IMR-90 (cell line): ENCODE results near the gene NMT1.

Experiments
- BHLHE40 ChIP-seq: fragments of 150-350 bp; IDR thresholded peaks from 2 replicates; pipeline ENCODE4 v1.6.1; 2016; ENCODE audit warnings: mild to moderate bottlenecking, low read depth, low read length
- CTCF ChIP-seq: conservative IDR thresholded peaks from 2 replicates; pipeline ENCODE4 v1.5.1; 2012; ENCODE audit warnings: mild to moderate bottlenecking, low read depth, low read length, improper control_type of control experiment
- MAZ ChIP-seq: IDR thresholded peaks from 2 replicates; pipeline ENCODE4 v1.6.1; 2012; ENCODE audit warnings: low read depth, mild to moderate bottlenecking, low read length, improper control_type of control experiment, moderate library complexity, borderline replicate concordance

GRCh38 chr17:45022655-45023339 is 38.3 kb upstream of the NMT1 start:
- TF ChIP-seq MAZ (no peak), BHLHE40 (no peak), CTCF (no peak)
